ENCODE results near the gene VIPR1. TPM values are rescaled to one million over a fixed set of nuclear protein-coding genes. Genes with fewer than 3 reads are reported as not detected.

The VIPR1 gene
- total and polyA plus RNA-seq, 2 donors (not counting 1 experiment from before 2014, with no cell fraction given): 0.79 to 5.8 TPM

GRCh38 chr3:42515391-42515916 is 13.0 kb downstream of the VIPR1 start:
- no peak overlapping the region for H3K4me2 ChIP-seq (replicated peaks; ENCODE audit: low read depth, low read length, poor library complexity, severe bottlenecking)
- no peaks in the 10 kb centered on the region for H3K9me3 Mint-ChIP-seq (ENCODE audit: insufficient read depth)
- peaks cover 9 to 10% of the 10 kb centered on the region in 2 donors for H3K4me1 ChIP-seq (ENCODE audit: control insufficient read depth in 2 of 2, insufficient read depth in 2 of 2, low read length in 2 of 2)
- H3K4me3 Mint-ChIP-seq: no peak overlapping the region
- H3K27me3 Mint-ChIP-seq: no peaks in the 10 kb centered on the region
- ChIA-PET POLR2A (no interaction called here), CTCF (no interaction called here)
- intact Hi-C loops (cut with micrococcal nuclease): no loop called here
- ATAC-seq (ENCODE audit: low read depth) (no peak), DNase-seq (no peak)
- no peak overlapping the region for H3K27ac Mint-ChIP-seq
- no peak overlapping the region for H3K4me3 ChIP-seq (ENCODE audit: control extremely low read depth in 1 of 5, extremely low read depth in 1 of 5, insufficient read depth in 1 of 5, low read depth in 2 of 5, low read length in 4 of 5)
- no peak overlapping the region for H2AFZ ChIP-seq (ENCODE audit: insufficient read depth, low read depth, low read length, poor library complexity, severe bottlenecking)
- 95% methylated on average over 12 of the region's 12 CpGs for WGBS (ENCODE audit: insufficient coverage)
- no peaks in the 10 kb centered on the region for H3K79me2 ChIP-seq (ENCODE audit: control insufficient read depth, insufficient read depth, low read length)
- H3K9ac ChIP-seq (ENCODE audit: low read length): no peak overlapping the region
- H3K27ac ChIP-seq (ENCODE audit: low read length in 2 of 2): no peak overlapping the region
- peaks cover 12% of the 10 kb centered on the region for H3K4me1 Mint-ChIP-seq
- no peaks in the 10 kb centered on the region for H3K36me3 ChIP-seq (replicated peaks in 1 of 2; ENCODE audit: control extremely low read depth in 1 of 2, control insufficient read depth in 1 of 2, extremely low read depth in 1 of 2, insufficient read depth in 2 of 2, low read length in 1 of 2)
- H4K20me1 ChIP-seq (ENCODE audit: control insufficient read depth, insufficient read depth, low read length, poor library complexity, severe bottlenecking): no peaks in the 10 kb centered on the region
- H3K9me3 ChIP-seq (ENCODE audit: control extremely low read depth in 1 of 3, control insufficient read depth in 2 of 3, insufficient read depth in 1 of 3, low read length in 2 of 3): no peaks in the 10 kb centered on the region
- H3K27me3 ChIP-seq (replicated peaks in 1 of 4; ENCODE audit: control extremely low read depth in 1 of 4, control insufficient read depth in 3 of 4, insufficient read depth in 4 of 4, low read length in 3 of 4): peaks cover 0 to 4% (median 1%) of the 10 kb centered on the region in 4 experiments
- TF ChIP-seq EZH2 (IDR thresholded peaks at IDR 0.05; ENCODE audit: borderline replicate concordance, insufficient read depth, low read depth, low read length, poor library complexity, severe bottlenecking): no peak
- TF ChIP-seq, protein P1, sequence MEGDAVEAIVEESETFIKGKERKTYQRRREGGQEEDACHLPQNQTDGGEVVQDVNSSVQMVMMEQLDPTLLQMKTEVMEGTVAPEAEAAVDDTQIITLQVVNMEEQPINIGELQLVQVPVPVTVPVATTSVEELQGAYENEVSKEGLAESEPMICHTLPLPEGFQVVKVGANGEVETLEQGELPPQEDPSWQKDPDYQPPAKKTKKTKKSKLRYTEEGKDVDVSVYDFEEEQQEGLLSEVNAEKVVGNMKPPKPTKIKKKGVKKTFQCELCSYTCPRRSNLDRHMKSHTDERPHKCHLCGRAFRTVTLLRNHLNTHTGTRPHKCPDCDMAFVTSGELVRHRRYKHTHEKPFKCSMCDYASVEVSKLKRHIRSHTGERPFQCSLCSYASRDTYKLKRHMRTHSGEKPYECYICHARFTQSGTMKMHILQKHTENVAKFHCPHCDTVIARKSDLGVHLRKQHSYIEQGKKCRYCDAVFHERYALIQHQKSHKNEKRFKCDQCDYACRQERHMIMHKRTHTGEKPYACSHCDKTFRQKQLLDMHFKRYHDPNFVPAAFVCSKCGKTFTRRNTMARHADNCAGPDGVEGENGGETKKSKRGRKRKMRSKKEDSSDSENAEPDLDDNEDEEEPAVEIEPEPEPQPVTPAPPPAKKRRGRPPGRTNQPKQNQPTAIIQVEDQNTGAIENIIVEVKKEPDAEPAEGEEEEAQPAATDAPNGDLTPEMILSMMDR (IDR thresholded peaks at IDR 0.05): no peak

GRCh38 chr3:42515976-42516375 is 13.5 kb downstream of the VIPR1 start:
- Histone ChIP-seq H3K36me3 (replicated peaks in 1 of 2; ENCODE audit: control extremely low read depth in 1 of 2, control insufficient read depth in 1 of 2, extremely low read depth in 1 of 2, insufficient read depth in 2 of 2, low read length in 1 of 2) (no peaks in the 10 kb centered on the region), H3K9ac (ENCODE audit: low read length) (no peak overlapping the region), H3K79me2 (ENCODE audit: control insufficient read depth, insufficient read depth, low read length) (no peaks in the 10 kb centered on the region), H3K4me2 (replicated peaks; ENCODE audit: low read depth, low read length, poor library complexity, severe bottlenecking) (no peak overlapping the region), H3K27ac (ENCODE audit: low read length in 2 of 2) (no peak overlapping the region), H3K9me3 (ENCODE audit: control extremely low read depth in 1 of 3, control insufficient read depth in 2 of 3, insufficient read depth in 1 of 3, low read length in 2 of 3) (no peaks in the 10 kb centered on the region), H2AFZ (ENCODE audit: insufficient read depth, low read depth, low read length, poor library complexity, severe bottlenecking) (no peak overlapping the region), H3K4me3 (ENCODE audit: control extremely low read depth in 1 of 5, extremely low read depth in 1 of 5, insufficient read depth in 1 of 5, low read depth in 2 of 5, low read length in 4 of 5) (no peak overlapping the region), H3K27me3 (replicated peaks in 1 of 4; ENCODE audit: control extremely low read depth in 1 of 4, control insufficient read depth in 3 of 4, insufficient read depth in 4 of 4, low read length in 3 of 4) (peaks cover 0 to 4% (median 1%) of the 10 kb centered on the region in 4 experiments), H3K4me1 (ENCODE audit: control insufficient read depth in 2 of 2, insufficient read depth in 2 of 2, low read length in 2 of 2) (peaks cover 9 to 10% of the 10 kb centered on the region in 2 donors), H4K20me1 (ENCODE audit: control insufficient read depth, insufficient read depth, low read length, poor library complexity, severe bottlenecking) (no peaks in the 10 kb centered on the region)
- TF ChIP-seq EZH2 (IDR thresholded peaks at IDR 0.05; ENCODE audit: borderline replicate concordance, insufficient read depth, low read depth, low read length, poor library complexity, severe bottlenecking): no peak
- TF ChIP-seq, protein P1 (IDR thresholded peaks at IDR 0.05): no peak
- no peaks in the 10 kb centered on the region for H3K27me3 Mint-ChIP-seq
- ChIA-PET POLR2A (no interaction called here), CTCF (interaction anchor here (1.1 kb wide), 1 partner anchor 22 kb away, joined by 3 read pairs; no protein-coding TSS in a partner anchor)
- intact Hi-C loops (cut with micrococcal nuclease): no loop called here
- ATAC-seq (ENCODE audit: low read depth): no peak
- no peaks in the 10 kb centered on the region for H3K9me3 Mint-ChIP-seq (ENCODE audit: insufficient read depth)
- no peak for DNase-seq
- H3K4me3 Mint-ChIP-seq: no peak overlapping the region
- peaks cover 10% of the 10 kb centered on the region for H3K4me1 Mint-ChIP-seq
- WGBS (ENCODE audit: insufficient coverage): 81% methylated on average over 2 of the region's 2 CpGs
- no peak overlapping the region for H3K27ac Mint-ChIP-seq
